ENCODE measurements around the gene SLIT3.

The SLIT3 gene

DNA sequence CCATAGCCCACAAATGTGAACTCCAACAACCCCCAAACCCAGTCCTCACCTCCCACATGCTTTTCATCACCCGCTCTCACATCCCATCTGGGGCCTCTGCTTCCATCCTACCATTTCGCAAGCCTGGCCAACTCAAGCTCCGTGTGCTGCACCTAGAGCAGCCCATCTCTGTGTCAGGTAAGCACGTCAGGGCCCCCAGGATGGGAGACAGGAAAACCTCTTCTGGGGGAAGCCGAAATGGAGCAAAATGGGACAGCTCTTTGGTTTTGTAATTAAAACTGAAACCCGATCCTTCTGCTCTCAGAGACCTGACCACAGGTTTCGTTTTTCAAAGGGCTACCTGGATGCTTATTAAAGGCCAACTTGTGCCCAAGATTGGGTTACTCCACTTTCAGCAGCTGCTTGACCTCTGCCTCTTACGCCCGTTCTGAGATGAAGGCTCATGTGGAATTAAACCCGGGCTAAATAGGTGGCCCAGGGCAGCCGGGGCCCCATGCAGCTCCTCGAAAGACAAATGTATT, 287.7 kb downstream of the SLIT3 start:
- peaks cover 26% of the 10 kb centered on the region for H3K27me3 ChIP-seq (ENCODE audit: insufficient read depth, low read length, poor library complexity)
- no peak overlapping the region for H3K9ac ChIP-seq (ENCODE audit: low read depth, low read length)

DNA sequence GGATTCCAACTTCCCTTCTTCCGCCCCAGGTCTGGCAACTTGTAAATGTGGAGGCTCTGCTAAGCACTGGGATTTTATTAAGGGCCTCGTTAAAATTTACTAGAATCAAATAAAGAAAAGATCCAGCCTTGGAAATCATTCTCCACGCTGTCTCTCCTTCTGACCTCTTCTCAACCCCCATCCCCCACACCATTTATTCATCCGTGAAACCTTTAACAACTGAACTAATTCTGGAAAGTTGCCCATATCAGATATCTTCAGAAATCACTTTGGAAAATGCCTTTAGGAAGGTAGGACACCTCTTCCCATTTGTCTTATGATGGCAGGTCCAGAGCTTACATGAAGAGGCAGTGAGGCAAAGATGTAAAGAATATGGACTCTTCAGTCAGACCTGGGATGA, 288.5 kb downstream of the SLIT3 start:
- no peaks in the 10 kb centered on the region for H3K9me3 ChIP-seq (ENCODE audit: insufficient read depth, low read length, severe bottlenecking)
- DNase-seq (no peak), ATAC-seq (ENCODE audit: insufficient read depth, low read depth) (no peak)
- H3K27ac ChIP-seq (ENCODE audit: low read length): no peak overlapping the region
- no peaks in the 10 kb centered on the region for H3K4me1 ChIP-seq (ENCODE audit: insufficient read depth, low read length)
- H4K20me1 ChIP-seq (ENCODE audit: insufficient read depth, low read length): no peaks in the 10 kb centered on the region
- H3K27me3 ChIP-seq (ENCODE audit: insufficient read depth, low read length, poor library complexity): peaks cover 26% of the 10 kb centered on the region
- no peaks in the 10 kb centered on the region for H3K79me2 ChIP-seq (ENCODE audit: insufficient read depth, low read length)
- no peak overlapping the region for H3K4me2 ChIP-seq (ENCODE audit: insufficient read depth, low read length)
- no peak overlapping the region for H2AFZ ChIP-seq (ENCODE audit: low read depth, low read length)
- H3K4me3 ChIP-seq (ENCODE audit: low read depth in 1 of 2, low read length in 2 of 2): no peak overlapping the region
- no peak overlapping the region for H3K9ac ChIP-seq (ENCODE audit: low read depth, low read length)
- no peaks in the 10 kb centered on the region for H3K36me3 ChIP-seq (ENCODE audit: insufficient read depth, low read length)
- TF ChIP-seq EZH2 (IDR thresholded peaks at IDR 0.05; ENCODE audit: borderline replicate concordance, low read depth, low read length, severe bottlenecking): no peak
- TF ChIP-seq, protein P1, sequence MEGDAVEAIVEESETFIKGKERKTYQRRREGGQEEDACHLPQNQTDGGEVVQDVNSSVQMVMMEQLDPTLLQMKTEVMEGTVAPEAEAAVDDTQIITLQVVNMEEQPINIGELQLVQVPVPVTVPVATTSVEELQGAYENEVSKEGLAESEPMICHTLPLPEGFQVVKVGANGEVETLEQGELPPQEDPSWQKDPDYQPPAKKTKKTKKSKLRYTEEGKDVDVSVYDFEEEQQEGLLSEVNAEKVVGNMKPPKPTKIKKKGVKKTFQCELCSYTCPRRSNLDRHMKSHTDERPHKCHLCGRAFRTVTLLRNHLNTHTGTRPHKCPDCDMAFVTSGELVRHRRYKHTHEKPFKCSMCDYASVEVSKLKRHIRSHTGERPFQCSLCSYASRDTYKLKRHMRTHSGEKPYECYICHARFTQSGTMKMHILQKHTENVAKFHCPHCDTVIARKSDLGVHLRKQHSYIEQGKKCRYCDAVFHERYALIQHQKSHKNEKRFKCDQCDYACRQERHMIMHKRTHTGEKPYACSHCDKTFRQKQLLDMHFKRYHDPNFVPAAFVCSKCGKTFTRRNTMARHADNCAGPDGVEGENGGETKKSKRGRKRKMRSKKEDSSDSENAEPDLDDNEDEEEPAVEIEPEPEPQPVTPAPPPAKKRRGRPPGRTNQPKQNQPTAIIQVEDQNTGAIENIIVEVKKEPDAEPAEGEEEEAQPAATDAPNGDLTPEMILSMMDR (IDR thresholded peaks at IDR 0.05; ENCODE audit: borderline replicate concordance, extremely low read depth, low read length, poor library complexity, severe bottlenecking): no peak

More for the DNA sequence above, 287.7 kb downstream of the SLIT3 start:
- Histone ChIP-seq H2AFZ (ENCODE audit: low read depth, low read length) (no peak overlapping the region), H3K4me1 (ENCODE audit: insufficient read depth, low read length) (no peaks in the 10 kb centered on the region), H3K36me3 (ENCODE audit: insufficient read depth, low read length) (no peaks in the 10 kb centered on the region), H3K27ac (ENCODE audit: low read length) (no peak overlapping the region), H3K79me2 (ENCODE audit: insufficient read depth, low read length) (no peaks in the 10 kb centered on the region), H3K9me3 (ENCODE audit: insufficient read depth, low read length, severe bottlenecking) (no peaks in the 10 kb centered on the region), H3K4me2 (ENCODE audit: insufficient read depth, low read length) (no peak overlapping the region), H4K20me1 (ENCODE audit: insufficient read depth, low read length) (no peaks in the 10 kb centered on the region), H3K4me3 (ENCODE audit: low read depth in 1 of 2, low read length in 2 of 2) (no peak overlapping the region)
- DNase-seq (no peak), ATAC-seq (ENCODE audit: insufficient read depth, low read depth) (no peak)
- no peak for TF ChIP-seq EZH2 (IDR thresholded peaks at IDR 0.05; ENCODE audit: borderline replicate concordance, low read depth, low read length, severe bottlenecking)
- TF ChIP-seq, protein P1 (IDR thresholded peaks at IDR 0.05; ENCODE audit: borderline replicate concordance, extremely low read depth, low read length, poor library complexity, severe bottlenecking): no peak

DNA sequence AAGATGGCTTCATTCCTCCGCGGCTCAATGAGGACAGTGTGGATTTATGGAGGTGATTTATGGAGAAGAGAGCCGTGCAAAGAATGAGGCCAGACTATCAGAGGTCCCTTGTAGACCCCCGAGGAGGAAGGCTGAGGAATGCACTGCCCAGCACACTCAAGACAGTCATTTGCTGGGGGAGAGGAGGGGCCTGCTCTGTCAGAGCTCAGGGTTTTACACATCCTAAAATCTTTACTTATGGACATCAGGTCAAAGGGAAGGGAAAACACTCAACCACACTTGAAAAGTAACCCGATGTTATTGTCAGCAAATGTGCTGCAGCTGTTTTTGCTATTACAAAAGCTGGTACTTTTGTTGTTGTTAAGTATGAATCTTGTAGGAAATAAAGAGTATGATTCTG, 289.5 kb downstream of the SLIT3 start:
- Histone ChIP-seq H3K79me2 (ENCODE audit: insufficient read depth, low read length) (no peaks in the 10 kb centered on the region), H3K27me3 (ENCODE audit: insufficient read depth, low read length, poor library complexity) (peaks cover 22% of the 10 kb centered on the region), H3K4me2 (ENCODE audit: insufficient read depth, low read length) (no peak overlapping the region), H4K20me1 (ENCODE audit: insufficient read depth, low read length) (no peaks in the 10 kb centered on the region), H3K27ac (ENCODE audit: low read length) (no peak overlapping the region), H3K9me3 (ENCODE audit: insufficient read depth, low read length, severe bottlenecking) (no peaks in the 10 kb centered on the region), H3K4me1 (ENCODE audit: insufficient read depth, low read length) (no peaks in the 10 kb centered on the region), H2AFZ (ENCODE audit: low read depth, low read length) (no peak overlapping the region), H3K4me3 (ENCODE audit: low read depth in 1 of 2, low read length in 2 of 2) (no peak overlapping the region), H3K9ac (ENCODE audit: low read depth, low read length) (no peak overlapping the region), H3K36me3 (ENCODE audit: insufficient read depth, low read length) (no peaks in the 10 kb centered on the region)
- TF ChIP-seq, protein P1 (IDR thresholded peaks at IDR 0.05; ENCODE audit: borderline replicate concordance, extremely low read depth, low read length, poor library complexity, severe bottlenecking): no peak
- no peak for TF ChIP-seq EZH2 (IDR thresholded peaks at IDR 0.05; ENCODE audit: borderline replicate concordance, low read depth, low read length, severe bottlenecking)
- no peak for DNase-seq
- ATAC-seq (ENCODE audit: insufficient read depth, low read depth): no peak

DNA sequence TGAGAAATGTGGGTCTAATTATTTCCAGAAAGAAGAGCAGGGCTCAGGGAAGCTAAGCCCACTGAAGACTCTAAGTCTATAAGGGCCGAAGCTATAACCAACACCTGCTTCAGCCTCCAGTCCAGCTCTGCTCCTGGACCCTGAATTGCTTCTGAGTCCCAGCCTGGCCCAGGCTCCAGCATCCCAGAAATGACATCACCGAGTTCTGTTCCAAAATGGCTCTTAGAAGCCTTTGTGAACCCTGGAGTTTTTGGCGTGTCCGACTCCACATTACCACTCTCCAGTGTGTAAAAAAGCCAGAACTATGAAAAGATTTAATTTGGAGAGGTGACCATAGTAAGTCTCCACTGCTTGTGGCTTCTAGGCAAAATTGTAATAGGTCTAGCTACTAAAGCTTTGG, 289.9 kb downstream of the SLIT3 start:
- Histone ChIP-seq H3K36me3 (ENCODE audit: insufficient read depth, low read length) (no peaks in the 10 kb centered on the region), H3K4me1 (ENCODE audit: insufficient read depth, low read length) (no peaks in the 10 kb centered on the region), H3K27me3 (ENCODE audit: insufficient read depth, low read length, poor library complexity) (peaks cover 21% of the 10 kb centered on the region), H4K20me1 (ENCODE audit: insufficient read depth, low read length) (no peaks in the 10 kb centered on the region), H2AFZ (ENCODE audit: low read depth, low read length) (no peak overlapping the region), H3K27ac (ENCODE audit: low read length) (no peak overlapping the region), H3K9ac (ENCODE audit: low read depth, low read length) (no peak overlapping the region), H3K4me3 (ENCODE audit: low read depth in 1 of 2, low read length in 2 of 2) (no peak overlapping the region), H3K4me2 (ENCODE audit: insufficient read depth, low read length) (no peak overlapping the region), H3K79me2 (ENCODE audit: insufficient read depth, low read length) (no peaks in the 10 kb centered on the region), H3K9me3 (ENCODE audit: insufficient read depth, low read length, severe bottlenecking) (no peaks in the 10 kb centered on the region)
- TF ChIP-seq, protein P1 (IDR thresholded peaks at IDR 0.05; ENCODE audit: borderline replicate concordance, extremely low read depth, low read length, poor library complexity, severe bottlenecking): no peak
- no peak for TF ChIP-seq EZH2 (IDR thresholded peaks at IDR 0.05; ENCODE audit: borderline replicate concordance, low read depth, low read length, severe bottlenecking)
- DNase-seq (no peak), ATAC-seq (ENCODE audit: insufficient read depth, low read depth) (no peak)

Data from DND-41 (cell line).